IPS-NIHi7 (cell line): Measurements from ENCODE around the gene HSPA4L.
A peak's percentile ranks its signal among the peaks of the same experiment; 100 is the strongest.

Source experiments
- DNase-seq: peaks from one replicate; pipeline ENCODE4 v3.0.0; 2012; ENCODE audit warnings: mixed read lengths; ENCODE audit errors: extremely low spot score

HSPA4L gene

GRCh38 chr4:127870281-127870680 lies 88.2 kb downstream of the HSPA4L start:
- DNase-seq, result no peak

DNA sequence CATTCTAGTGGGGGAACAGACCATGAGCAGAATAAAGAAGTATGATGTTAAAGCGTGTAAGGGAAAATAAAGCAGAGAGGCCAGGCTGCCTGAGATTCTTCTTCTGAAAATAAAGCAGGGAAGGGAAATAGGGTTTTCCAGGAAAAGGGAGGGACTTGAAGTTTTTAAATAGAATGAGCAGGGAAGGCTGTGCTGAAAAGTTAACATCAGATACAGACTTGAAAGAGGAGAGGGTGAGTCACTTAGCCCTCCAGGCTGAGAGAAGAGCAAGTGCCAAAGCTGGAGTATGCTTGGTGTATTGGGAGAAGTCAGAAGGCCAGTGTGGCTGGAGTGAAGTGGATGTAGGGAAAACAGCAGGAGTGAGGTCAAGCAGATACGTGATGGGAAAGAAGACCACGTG lies 88.6 kb downstream of the HSPA4L start:
- DNase-seq, result no peak

DNA sequence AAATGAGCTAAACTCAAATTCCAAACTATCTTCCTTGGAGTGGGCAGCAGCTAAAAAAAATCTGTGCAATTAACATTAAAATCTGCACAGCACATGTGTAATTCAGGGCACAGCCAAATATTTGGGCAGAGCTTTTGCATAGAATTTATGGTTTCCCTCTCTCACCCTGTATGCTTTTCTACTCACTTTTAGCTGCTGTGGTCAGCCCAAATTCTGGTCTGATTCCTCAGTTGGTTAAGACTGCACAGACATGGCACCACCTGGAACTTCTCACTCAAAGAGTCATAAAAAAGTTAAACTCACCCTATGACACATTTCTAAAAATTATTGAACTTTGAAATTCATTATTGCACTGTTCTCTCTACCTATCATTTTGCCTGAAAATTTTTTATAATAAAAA lies 93.7 kb downstream of the HSPA4L start:
- DNase-seq, result no peak

- peak; percentile 94 for DNase-seq
Observed at GRCh38 chr4:127880763-127881562, 98.8 kb downstream of the HSPA4L start, which contains the start of gene PLK4. Gene PLK4 (plus strand): TSS chr4:127880893. CDS start chr4:127881135, 242 bp downstream.

GRCh38 chr4:127881563-127881864 lies 99.4 kb downstream of the HSPA4L start:
- DNase-seq, result no peak

DNA sequence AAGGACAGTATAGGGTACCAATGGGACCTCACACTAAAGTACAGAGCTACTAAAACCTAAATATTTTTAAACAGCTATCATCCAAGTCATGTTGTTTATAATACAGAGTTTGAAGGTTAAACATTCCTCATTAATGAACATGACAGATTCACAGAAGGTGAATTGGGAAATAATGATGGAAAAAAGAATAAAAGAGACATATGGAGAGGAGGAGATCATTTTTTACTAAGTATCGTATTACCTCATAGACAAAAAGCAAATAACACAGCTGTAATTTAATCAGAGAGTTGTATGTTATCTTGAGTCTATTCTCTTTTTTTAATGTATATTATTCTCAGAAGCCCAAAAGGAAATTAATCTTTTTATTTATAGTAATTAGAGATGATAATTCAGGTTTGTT lies 106.4 kb downstream of the HSPA4L start:
- no peak for DNase-seq

GRCh38 chr4:127889903-127890302 lies 107.8 kb downstream of the HSPA4L start:
- DNase-seq, result no peak
